ENCODE results near the gene DYNC2LI1.

Gene DYNC2LI1

DNA sequence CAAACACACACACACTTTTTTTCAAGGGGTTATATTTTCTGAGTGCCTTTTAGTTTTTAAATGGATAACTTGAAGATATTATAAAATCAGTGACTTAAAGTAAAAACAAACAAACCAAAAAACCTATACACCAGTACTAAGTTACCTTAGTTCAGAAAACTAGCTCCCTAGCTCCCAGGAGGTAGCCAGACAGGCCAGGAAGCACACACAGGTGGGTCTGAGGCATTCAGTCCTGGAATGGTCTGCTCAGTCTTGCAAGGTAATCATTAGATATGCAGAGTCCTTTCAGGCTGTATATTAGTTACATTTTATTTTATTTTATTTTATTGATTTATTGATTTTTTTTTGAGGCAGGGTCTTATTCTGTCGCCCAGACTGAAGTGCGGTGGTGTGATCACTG lies 10.7 kb upstream of the DYNC2LI1 start:
- DNase-seq (ENCODE audit: low spot score), result peak; percentile 86

DNA sequence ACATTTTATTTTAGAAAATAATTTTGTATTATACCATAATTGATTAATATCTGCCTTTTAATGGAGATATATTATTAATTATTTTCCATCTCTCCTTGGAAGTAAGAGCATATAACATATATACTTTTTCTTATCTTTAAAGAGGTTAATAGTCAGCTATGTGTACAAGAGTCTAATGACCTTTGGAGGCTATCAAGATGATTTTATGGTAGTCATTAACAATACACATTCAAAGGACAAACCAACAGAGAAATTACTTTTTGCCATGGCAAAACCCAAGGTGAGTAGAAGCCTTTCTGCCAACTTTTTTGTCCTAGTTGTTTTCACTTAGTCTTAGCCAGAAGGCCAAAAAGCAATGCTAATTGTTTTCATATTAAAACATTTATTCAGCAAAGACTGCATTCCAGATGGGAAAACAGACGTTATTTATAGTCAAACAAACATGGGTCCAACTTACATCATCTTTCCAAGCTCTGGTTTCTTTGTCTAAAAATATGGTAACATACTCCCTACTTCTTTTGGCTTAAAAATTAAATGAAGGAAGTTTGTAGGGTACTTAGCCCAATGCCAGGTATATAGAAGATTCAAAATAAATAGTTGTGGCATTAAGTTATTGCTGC lies 9.6 kb upstream of the DYNC2LI1 start:
- DNase-seq (ENCODE audit: low spot score), result no peak

DNA sequence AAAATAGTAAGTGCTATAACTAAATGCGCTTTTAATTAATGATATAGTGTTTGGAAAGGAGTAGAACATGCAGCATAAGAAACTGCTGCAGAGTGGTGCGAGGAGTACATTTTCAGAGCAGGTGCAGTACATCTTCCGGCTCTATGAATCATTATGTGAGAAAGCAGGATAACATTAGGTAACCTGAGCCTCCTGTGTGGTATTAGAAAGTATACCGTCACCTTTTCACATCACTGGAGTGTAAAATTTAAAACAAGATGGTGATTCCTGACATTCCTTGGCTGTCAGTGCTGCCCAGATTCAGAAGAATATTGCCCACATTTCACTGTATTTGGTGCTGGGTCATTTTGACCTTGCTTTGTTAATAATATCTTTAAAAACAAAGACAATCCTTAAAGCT lies 7.8 kb upstream of the DYNC2LI1 start:
- peak; percentile 91 for DNase-seq (ENCODE audit: low spot score)

DNA sequence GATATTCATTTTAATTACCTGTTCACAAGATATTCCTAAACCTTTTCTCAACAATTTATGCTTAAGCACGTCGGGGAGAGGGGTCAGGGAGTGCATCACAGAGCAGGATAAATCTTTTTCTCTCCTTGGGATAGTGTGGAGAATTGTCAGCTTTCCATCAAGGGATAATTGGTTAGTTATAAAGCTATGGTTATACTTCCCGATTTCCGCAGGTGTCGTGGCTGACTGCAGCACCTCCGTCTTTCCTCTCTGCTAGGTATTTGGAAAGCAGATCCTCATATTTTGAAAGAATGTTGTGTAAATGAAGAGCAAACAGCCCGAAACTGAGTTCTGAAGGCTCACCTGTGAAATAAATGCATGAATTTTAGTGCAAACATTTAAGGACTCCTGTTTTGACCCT lies 778 bp downstream of the DYNC2LI1 start:
- peak; percentile 38 for DNase-seq (ENCODE audit: low spot score)

DNA sequence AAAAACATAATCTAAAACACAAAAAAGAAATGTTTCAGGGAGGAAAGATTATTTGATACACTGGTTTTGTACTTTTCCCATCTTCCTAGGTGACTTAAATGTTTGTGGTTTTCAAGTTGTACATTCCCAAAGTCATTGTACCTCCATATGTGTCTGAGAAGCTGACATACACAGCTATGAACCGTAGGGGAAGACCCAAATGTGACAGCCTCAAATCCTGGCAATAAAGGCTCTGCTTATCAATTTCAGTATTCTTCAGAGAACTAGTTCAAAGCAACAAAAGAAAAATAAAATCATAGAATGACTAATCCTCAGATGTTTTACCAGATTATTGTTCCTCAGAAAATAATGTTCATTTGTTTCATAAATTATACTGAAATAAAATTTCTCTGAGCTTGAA lies 2.5 kb downstream of the DYNC2LI1 start:
- DNase-seq (ENCODE audit: low spot score), result no peak

DNA sequence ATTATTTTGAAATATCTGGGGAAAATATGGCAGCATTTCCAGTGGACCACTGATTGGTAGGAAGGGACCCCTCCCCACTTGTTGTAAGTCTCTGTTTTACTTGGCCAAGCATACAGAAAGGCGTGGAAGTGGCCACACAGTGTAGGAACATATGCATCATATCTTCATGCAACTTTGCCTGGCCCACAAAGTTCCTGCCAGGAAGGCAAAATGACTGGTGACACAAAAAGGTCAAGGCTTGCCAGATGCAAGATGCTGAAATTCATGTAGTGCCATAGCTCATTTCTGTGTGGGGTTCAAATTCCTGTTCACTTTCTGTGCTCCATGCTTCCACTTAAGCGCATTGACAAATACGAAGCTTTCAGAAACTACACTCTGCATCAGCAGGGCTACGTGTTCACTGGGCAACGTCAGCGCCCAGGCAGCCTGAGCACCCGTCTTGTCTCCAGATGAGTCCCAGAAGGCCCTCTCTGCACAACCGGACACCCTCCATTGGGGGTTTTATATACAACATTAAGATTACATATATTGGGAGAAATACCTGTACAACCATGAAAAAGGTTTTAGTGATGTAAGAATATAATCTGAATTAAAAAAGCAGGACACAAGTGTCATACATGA lies 3.6 kb downstream of the DYNC2LI1 start:
- no peak for DNase-seq (ENCODE audit: low spot score)

DNA sequence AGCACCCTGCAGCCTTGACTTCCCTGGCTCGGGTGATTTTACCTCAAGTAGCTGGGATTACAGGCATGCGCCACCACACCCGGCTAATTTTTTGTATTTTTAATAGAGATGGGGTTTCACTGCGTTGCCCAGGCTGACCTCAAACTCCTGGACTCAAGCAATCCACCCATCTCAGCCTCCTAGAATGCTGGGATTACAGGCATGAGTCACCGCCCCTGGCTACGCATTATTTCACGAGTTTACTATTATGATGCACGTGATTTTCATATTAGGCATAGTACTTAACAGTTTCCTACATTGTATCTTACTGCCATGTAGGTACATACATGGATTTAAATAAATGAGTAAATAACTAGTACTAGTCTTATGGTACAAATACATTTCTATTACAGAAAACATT lies 4.4 kb downstream of the DYNC2LI1 start:
- no peak for DNase-seq (ENCODE audit: low spot score)

DNA sequence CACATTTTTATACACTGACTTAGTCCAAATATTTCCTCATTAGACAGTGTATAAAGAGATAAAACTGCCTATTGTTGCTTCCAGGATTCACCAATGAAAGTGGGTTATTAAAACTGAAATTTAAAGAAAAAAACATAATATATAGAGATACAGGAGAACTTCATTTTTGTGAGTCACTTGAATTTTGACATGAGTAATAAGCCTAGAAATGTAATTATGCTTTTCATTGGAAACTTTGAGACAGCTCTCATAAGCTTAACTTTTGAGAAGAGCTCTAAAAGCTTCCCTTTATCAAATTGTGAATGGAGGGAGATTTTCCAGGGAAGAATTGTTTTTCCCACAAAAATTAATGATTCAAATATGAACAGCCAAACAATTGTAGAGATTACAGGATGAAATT lies 14.1 kb downstream of the DYNC2LI1 start:
- no peak for DNase-seq (ENCODE audit: low spot score)

DNA sequence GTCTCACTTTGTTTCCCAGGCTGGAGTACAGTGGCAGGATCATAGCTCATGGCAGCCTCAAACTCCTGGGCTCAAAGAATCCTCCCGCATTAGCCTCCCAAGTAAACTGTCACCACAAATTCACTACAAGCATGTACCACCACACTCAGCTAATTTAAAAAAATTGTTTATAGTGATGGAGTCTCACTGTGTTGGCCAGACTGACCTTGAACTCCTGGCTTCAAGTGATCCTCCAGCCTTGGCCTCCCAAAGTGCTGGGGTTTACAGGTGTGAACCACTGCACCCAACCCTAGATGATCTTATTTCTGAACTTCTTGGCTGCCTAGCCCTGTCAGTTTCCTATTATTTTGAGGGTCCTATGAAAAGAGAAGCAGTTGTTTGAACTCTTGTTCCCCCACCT lies 14.8 kb downstream of the DYNC2LI1 start:
- DNase-seq (ENCODE audit: low spot score), result no peak

DNA sequence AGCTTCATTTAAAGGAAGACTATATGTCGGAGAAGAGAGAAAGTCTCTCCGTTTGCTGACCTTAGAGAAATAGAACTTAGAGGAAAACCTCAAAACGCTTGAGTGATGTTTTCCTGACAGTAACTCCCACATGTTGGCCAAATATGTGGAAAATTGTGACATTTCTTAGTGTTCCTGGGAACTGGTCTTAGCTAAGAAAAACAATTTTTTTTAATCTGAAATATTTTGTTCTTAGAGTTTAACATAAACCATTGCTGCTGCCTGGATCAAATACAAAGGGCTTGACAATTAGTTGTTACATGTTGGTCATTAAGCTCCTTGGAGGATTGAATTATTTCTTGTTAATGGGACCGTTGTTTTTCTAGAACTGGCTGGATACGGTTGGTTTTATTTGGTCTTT lies 16.3 kb downstream of the DYNC2LI1 start:
- no peak for DNase-seq (ENCODE audit: low spot score)

DNA sequence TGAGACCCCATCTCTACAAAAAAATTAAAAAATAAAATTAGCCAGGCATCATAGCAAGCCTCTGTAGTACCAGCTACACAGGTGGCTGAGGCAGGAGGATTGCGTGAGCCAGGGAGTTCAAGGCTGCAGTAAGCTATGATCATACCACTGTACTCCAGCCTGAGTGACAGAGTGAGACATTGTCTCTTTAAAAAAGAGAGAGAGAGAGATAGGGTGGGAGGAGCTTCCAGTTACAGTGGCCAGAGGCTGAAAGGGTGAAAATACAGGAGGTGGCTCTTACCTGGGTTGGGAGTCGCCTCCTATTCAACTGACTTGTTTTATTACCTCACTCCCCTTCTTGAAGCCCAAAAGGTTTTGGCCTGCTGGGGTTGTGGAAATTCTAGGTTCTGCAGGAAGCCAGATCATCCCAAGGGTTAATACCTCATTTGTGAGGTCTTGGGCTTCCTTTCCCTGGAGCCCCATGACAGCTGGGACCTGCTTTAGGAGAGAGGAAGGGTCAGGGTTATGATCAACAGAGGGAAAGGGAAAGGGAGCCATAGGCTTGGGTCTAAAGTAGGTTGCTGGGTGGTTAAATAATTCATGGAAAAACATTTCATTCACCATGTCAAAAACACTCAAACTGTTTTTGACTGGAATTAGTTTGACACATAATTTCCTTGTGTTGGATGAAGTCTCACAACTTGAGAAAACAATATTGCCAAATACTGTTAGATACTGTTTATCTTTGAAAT lies 17.4 kb downstream of the DYNC2LI1 start:
- no peak for DNase-seq (ENCODE audit: low spot score)

DNA sequence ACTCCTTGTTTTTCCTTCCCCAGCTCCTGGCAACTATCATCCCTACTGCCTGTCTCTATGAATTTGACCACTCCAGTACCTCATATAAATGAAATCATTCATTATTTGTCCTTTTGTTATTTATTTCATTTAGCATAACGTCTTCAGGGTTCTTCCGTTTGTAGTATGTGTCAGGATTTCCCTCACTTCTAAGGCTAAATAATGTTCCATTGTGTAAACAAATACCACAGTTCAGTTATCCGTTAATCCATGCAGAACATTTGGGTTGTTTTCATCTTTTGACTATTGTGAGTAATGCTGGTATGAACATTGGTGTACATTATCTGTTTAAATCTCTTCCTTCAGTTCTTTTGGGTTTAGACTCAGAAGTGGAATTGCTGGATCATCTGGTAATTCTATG lies 18.8 kb downstream of the DYNC2LI1 start:
- peak; percentile 87 for DNase-seq (ENCODE audit: low spot score)

DNA sequence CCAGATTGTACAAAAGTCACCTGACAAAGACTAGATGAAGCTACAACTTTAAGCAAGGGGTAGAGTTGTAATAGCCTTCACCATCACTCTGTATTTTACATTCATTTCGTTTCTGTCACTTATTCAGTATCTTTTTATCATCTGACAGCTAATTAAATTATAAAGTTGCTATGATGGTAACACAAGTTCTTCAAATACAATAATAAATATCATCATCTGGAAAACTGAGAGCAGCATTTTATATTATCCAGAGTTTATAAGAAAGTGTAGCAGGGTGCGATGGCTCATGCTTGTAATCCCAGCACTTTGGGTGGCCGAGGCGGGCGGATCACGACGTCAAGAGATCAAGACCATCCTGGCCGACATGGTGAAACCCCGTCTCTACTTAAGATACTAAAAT lies 21.1 kb downstream of the DYNC2LI1 start:
- no peak for DNase-seq (ENCODE audit: low spot score)

DNA sequence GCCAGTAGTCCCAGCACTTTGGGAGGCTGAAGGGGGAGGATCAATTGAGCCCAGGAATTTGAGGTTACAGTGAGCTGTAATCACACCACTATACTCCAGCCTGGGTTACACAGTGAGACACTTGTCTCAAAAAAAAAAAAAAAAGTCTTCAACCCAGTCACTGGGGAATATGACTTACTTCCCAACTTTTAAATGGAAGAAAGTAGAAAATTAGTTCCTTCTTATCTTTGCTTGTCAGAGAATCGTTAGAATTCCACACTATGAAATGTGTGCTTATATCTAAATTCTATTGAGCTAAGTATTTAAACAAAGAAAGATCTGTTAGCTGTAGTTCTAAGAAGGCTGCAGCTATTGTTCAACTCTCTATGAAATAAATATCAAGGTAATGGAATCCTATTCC lies 22.4 kb downstream of the DYNC2LI1 start:
- no peak for DNase-seq (ENCODE audit: low spot score)

DNA sequence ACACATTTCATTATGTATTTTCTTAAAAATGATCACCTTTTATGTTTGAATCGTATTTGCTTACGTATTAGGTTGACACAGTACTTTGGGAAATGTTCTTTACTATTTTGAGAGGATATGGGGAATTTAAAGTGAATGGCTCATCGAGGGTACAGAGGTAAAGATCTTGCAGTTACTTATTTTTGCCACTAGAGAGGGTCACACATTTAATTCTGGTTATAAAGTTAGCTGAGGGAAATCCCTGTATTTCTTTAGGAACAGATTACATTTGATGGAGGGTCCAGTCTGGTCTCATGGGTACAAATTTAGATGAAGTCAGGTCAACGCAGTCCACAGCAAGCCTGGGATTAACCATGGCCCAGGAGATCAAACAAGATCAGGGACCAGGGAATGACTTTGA lies 24.5 kb downstream of the DYNC2LI1 start:
- no peak for DNase-seq (ENCODE audit: low spot score)

DNA sequence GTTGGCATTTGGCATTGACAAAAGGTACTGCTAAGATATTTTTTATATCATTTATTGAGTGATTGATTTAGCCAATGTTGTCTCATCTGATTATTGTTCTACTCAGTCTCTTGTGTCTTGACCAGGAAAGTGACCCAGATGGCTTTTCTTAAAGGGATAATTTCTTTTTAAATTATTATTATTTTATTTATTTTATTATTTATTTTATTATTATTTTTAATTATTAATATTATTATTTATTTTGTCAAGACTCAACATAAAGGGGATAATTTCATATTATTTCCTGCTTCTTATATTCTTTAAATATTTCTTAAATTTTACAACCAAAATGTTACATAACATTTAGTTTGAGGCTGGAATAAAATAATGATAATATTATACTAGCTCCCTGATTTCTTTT lies 27.1 kb downstream of the DYNC2LI1 start:
- no peak for DNase-seq (ENCODE audit: low spot score)

DNA sequence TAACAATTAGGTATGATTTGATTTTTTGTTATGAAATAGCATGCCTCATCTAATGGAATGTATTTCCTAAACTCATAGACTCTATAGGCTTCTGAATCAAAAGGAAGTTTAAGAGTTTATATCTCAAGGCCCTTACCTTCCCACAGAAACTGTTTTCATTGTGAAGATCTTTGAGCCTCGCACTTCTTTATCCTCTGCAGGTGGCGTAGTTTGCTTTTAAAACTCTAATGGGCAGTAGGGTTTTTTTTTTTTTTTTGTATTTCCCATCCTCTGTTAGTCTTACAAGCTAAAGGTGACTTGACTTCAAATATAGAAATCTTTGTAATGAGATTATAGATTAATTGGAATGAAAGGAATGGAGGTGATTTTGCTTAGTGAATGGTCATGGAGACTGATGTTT lies 28.3 kb downstream of the DYNC2LI1 start:
- no peak for DNase-seq (ENCODE audit: low spot score)

DNA sequence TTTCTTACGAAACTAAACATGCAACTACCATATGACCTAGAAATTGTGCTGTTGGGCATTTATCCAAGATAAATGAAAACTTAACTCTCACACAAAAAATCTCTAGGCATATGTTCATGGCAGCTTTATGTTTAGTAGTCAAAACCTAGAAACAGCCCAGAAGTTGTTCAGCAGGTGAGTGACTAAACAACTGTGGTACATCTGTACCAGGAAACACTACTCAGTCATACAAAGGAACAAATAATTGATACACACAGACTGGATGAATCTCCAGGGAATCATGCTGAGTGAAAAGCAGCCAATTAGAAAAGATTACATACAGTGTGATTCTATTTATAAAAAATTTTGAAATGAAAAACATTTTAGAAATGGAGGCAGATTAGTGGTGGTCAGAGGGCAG lies 29.3 kb downstream of the DYNC2LI1 start:
- DNase-seq (ENCODE audit: low spot score), result no peak

DNA sequence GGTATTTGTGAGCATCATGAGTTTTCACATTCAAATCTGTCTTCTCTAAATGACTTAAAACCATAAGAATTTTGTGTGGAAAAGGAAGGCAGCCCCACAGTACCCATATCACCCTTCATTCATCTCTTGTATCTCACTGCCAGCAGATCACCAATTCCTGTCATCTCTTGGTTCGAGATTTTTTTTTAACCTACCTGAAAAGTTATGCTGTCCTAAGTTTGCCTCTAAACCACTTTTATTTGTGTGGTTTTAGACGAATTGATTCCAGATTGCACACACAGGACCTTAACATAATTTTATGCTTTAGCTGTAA lies 32.8 kb downstream of the DYNC2LI1 start:
- DNase-seq (ENCODE audit: low spot score), result no peak

DNA sequence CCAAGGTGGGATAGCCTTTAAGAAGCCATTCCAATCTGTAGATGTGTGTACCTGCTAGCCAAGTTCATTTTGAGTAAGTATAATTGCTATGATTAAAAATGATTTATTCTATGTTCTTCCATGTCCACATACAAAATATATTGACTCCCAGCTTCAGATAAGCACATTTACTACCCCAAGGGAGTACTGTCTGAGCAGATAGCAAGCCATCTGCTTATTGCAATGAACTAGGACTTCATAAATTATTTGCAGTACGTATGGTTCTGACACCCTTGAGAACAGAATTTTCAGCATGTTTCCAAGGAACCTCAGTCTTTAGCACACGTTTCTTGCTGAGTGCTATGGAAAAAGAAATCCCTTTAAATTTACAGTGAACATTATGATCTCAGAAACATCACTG lies 36.6 kb downstream of the DYNC2LI1 start:
- no peak for DNase-seq (ENCODE audit: low spot score)

DNA sequence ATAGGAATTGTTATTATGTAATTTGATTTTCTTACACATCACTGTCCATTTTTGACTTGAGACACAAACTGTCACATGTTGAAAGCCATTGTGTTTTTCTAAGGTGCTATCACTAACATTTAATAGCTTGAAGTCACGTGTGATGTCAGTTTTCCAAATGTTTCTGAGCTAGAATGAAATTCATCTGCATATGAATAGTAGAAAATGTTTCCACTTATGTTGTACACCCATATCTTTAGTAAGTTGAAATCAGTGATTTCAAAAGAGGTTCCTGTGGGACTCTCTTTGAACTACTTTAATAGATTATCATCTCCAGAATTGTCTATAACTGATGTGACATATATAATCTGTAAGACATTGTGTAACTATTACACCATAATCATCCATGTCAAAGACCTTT lies 37.0 kb downstream of the DYNC2LI1 start:
- no peak for DNase-seq (ENCODE audit: low spot score)

DNA sequence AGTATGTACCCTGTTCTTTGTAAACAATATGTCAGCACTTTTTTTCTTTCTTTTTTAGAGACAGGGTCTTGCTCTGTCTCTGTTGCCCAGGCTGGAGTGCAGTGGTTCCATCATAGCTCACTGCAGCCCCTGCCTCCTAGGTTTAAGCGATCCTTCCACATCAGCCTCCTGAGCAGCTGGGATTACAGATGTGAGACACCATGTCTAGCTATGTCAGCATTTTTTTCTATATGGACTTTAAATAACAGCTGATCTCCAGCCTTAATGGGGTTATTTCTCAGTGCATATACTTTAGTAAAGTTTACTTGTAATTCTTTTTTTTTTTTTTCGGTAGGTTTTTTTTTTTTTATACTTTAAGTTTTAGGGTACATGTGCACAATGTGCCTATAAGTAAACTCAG lies 38.2 kb downstream of the DYNC2LI1 start:
- no peak for DNase-seq (ENCODE audit: low spot score)

DNA sequence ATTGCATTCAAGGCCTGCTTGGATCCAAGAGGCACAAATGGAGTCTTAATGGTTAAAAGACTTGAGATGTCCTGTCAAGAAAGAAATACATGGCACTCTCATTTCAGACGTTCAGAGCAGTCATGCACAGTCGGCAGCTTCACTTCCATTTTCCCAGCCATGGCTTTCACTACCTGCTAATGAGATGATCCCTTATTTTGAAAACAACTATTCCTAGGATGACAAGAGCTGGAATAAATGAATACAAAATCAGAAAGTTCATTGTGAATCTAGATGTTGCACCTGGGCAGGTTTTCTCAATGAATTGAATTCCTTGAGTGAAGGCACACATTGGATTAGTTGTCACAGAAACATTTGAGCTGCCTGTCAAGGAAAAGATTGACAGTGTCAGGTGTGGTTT lies 39.1 kb downstream of the DYNC2LI1 start:
- DNase-seq (ENCODE audit: low spot score), result no peak

DNA sequence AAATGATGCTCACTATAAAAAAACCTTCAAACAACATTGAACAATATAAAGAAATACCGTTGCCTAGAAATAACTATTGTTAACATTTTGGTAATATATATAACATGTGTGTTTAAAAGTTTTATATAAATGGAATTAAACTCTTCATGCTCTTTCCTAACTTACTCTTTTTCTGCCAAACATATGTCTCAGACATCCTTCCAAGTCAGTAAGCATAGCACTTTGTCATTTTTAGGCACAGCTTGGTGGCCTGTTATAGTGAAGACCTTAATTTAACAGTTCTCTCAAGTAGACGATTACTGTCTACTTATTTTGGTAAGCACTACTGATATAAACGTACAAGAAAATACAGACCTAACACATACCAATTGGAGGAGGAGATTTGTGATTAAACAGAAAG lies 40.9 kb downstream of the DYNC2LI1 start:
- no peak for DNase-seq (ENCODE audit: low spot score)

Measured in kidney tubule cell (primary cell).